ENCODE results near the gene ORAI3.

Gene ORAI3

DNA sequence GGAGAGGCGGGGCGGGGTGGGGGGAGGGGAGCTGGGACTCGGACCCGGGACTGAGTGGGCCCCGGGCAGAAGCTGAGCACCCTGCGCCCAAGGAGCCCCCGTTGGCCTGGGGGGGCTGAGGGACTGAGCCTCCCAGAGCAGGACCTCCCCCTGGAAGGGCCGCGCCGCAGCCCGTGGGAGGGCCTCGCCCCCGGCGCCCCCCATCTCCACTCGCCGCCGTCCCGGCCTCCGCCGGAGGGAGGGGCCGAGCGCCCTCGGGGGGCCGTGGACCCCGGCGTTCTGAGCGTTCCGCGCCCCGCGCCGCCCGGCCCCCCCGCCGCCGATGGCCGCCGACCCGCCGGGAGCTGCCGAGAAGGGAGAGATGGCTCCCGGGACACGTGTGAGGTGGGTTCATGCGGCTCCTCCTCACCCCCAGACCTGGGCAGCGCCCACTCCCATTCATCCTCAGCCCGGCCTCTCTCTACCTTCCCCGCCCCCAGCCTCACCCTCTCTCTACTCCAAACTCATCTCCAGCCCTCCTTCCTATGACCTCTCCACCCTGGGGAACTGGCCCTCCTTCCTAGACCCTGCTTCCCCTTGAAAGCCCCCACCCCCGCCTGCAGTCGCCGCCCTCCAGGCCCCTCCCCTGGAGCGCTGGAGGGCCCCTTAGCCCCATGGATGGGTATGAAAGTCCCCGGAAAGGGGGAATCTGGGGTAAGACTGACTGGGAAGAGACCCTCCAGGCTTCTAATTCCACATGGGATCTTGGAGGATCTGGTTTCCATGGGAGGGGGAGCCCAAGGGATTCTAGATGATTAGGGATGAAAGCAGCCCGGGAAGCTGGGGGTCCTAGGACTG is 24.6 kb upstream of the ORAI3 start:
- Histone ChIP-seq H3K4me3 (ENCODE audit: low read depth in 1 of 2, low read length in 2 of 2) (peak overlapping the region; percentile 33 to 64), H3K27ac (ENCODE audit: low read depth, low read length) (no peak overlapping the region), H3K4me1 (ENCODE audit: control insufficient read depth in 1 of 2, insufficient read depth in 2 of 2, low read length in 2 of 2) (peaks cover 7 to 12% of the 10 kb centered on the region in 2 donors), H3K36me3 (ENCODE audit: control insufficient read depth in 1 of 2, insufficient read depth in 2 of 2, low read length in 2 of 2) (peaks cover 4 to 6% of the 10 kb centered on the region in 2 donors), H3K9me3 (ENCODE audit: control insufficient read depth in 1 of 2, low read length in 2 of 2) (no peaks in the 10 kb centered on the region), H3K9ac (ENCODE audit: low read depth in 1 of 2, low read length in 2 of 2) (peak overlapping the region; percentile 16 to 43), H3K27me3 (ENCODE audit: control insufficient read depth in 1 of 2, insufficient read depth in 2 of 2, low read length in 2 of 2) (no peaks in the 10 kb centered on the region)

DNA sequence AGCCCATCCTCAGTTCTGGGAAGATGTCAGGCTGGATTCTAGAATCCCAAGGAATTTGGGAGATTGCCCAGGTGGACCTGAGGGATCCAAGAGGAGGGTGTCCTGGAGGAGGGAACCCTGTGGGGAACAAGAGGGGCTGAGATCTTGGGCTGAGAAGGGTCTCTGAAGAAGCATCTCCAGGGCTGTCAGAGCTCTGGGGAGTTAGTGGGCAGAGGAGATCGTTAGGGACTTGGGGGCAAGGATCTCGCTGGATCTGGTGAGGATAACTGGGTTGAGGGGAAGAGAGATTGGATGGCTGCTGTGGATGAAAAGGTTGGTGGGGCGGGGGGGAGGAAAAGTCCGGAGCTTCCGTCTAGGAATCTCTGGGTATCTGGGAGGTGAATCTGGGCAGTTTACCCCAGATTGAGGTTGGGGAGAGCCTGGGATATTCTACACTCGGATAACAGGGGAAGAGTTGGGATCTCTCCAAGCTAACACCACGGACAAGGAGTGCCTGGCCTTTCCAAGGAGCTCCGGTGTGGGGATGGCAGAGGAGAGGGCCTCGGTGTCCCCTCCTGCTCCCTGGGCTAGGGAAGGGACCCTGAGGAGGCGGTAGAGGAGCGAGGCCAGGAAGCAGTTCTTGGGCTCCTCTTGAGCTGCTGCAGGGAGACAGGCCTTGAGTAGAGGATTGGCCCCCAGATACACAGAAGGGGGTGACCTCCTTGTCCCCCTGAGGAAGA is 23.8 kb upstream of the ORAI3 start:
- Histone ChIP-seq H3K9ac (ENCODE audit: low read depth in 1 of 2, low read length in 2 of 2) (peak overlapping the region in 1 of 2 donors; percentile 16), H3K36me3 (ENCODE audit: control insufficient read depth in 1 of 2, insufficient read depth in 2 of 2, low read length in 2 of 2) (peaks cover 4 to 8% of the 10 kb centered on the region in 2 donors), H3K4me1 (ENCODE audit: control insufficient read depth in 1 of 2, insufficient read depth in 2 of 2, low read length in 2 of 2) (peaks cover 7 to 12% of the 10 kb centered on the region in 2 donors), H3K4me3 (ENCODE audit: low read depth in 1 of 2, low read length in 2 of 2) (peak overlapping the region; percentile 33 to 64), H3K9me3 (ENCODE audit: control insufficient read depth in 1 of 2, low read length in 2 of 2) (no peaks in the 10 kb centered on the region), H3K27me3 (ENCODE audit: control insufficient read depth in 1 of 2, insufficient read depth in 2 of 2, low read length in 2 of 2) (no peaks in the 10 kb centered on the region), H3K27ac (ENCODE audit: low read depth, low read length) (no peak overlapping the region)

DNA sequence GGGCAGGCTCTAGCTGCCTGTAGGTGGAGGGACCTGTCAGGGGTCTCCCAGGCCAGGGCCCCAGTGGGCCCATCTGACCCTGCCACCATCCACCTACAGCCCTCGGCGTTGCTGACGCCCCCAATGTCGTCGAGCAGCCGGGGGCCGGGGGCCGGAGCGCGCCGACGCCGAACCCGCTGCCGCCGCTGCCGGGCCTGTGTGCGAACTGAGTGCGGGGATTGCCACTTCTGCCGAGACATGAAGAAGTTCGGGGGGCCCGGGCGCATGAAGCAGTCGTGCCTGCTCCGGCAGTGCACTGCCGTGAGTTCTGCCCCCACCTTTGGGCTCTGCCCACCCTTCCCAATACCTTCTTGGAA is 23.3 kb upstream of the ORAI3 start:
- no peak overlapping the region for H3K9ac ChIP-seq (ENCODE audit: low read depth in 1 of 2, low read length in 2 of 2)
- no peak overlapping the region for H3K27ac ChIP-seq (ENCODE audit: low read depth, low read length)
- H3K4me3 ChIP-seq (ENCODE audit: low read depth in 1 of 2, low read length in 2 of 2): no peak overlapping the region
- no peaks in the 10 kb centered on the region for H3K9me3 ChIP-seq (ENCODE audit: control insufficient read depth in 1 of 2, low read length in 2 of 2)
- H3K27me3 ChIP-seq (ENCODE audit: control insufficient read depth in 1 of 2, insufficient read depth in 2 of 2, low read length in 2 of 2): no peaks in the 10 kb centered on the region
- peaks cover 4 to 13% of the 10 kb centered on the region in 2 donors for H3K36me3 ChIP-seq (ENCODE audit: control insufficient read depth in 1 of 2, insufficient read depth in 2 of 2, low read length in 2 of 2)
- peaks cover 7 to 12% of the 10 kb centered on the region in 2 donors for H3K4me1 ChIP-seq (ENCODE audit: control insufficient read depth in 1 of 2, insufficient read depth in 2 of 2, low read length in 2 of 2)

GRCh38 chr16:30925995-30926811 is 22.7 kb upstream of the ORAI3 start:
- Histone ChIP-seq H3K4me1 (ENCODE audit: control insufficient read depth in 1 of 2, insufficient read depth in 2 of 2, low read length in 2 of 2) (peaks cover 7 to 12% of the 10 kb centered on the region in 2 donors), H3K36me3 (ENCODE audit: control insufficient read depth in 1 of 2, insufficient read depth in 2 of 2, low read length in 2 of 2) (peaks cover 4 to 19% of the 10 kb centered on the region in 2 donors), H3K9ac (ENCODE audit: low read depth in 1 of 2, low read length in 2 of 2) (no peak overlapping the region), H3K27me3 (ENCODE audit: control insufficient read depth in 1 of 2, insufficient read depth in 2 of 2, low read length in 2 of 2) (no peaks in the 10 kb centered on the region), H3K9me3 (ENCODE audit: control insufficient read depth in 1 of 2, low read length in 2 of 2) (no peaks in the 10 kb centered on the region), H3K27ac (ENCODE audit: low read depth, low read length) (no peak overlapping the region), H3K4me3 (ENCODE audit: low read depth in 1 of 2, low read length in 2 of 2) (no peak overlapping the region)

DNA sequence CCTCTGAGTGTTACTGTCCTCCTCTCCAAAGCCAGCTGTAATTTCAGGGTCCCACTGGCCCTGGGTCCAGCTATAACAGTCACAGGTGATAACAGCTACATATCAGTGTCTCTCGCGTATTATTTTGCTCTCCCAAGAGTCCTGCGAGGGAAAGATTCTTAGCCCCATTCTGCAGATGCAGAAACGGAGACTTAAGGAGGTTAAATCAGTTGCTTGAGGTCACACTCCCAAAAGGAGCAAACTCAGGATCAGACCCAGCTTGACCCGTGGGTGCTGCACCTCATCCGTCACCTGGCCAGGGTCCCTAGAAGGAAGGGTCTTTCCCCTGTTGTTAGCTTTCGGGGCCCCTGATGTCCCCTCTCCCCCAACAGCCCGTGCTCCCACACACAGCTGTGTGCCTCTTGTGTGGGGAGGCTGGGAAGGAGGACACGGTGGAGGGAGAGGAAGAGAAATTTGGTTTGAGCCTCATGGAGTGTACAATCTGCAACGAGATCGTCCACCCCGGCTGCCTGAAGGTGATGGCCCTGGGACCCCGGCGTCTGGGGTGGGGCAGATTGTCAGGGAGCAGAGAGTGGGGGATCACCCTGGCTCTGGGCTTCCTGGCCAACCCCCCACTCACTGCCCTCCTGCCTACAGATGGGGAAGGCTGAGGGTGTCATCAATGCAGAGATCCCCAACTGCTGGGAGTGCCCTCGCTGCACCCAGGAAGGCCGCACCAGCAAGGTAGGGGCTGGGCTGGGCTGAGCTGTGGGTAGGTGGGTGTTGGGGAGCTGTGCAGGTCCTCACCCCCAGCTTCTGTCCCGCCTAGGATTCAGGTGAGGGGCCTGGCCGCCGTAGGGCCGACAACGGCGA is 21.7 kb upstream of the ORAI3 start:
- H3K9me3 ChIP-seq (ENCODE audit: control insufficient read depth in 1 of 2, low read length in 2 of 2): no peaks in the 10 kb centered on the region
- H3K36me3 ChIP-seq (ENCODE audit: control insufficient read depth in 1 of 2, insufficient read depth in 2 of 2, low read length in 2 of 2): peaks cover 8 to 24% of the 10 kb centered on the region in 2 donors
- H3K4me1 ChIP-seq (ENCODE audit: control insufficient read depth in 1 of 2, insufficient read depth in 2 of 2, low read length in 2 of 2): peaks cover 4 to 7% of the 10 kb centered on the region in 2 donors
- H3K27me3 ChIP-seq (ENCODE audit: control insufficient read depth in 1 of 2, insufficient read depth in 2 of 2, low read length in 2 of 2): no peaks in the 10 kb centered on the region
- no peak overlapping the region for H3K4me3 ChIP-seq (ENCODE audit: low read depth in 1 of 2, low read length in 2 of 2)
- no peak overlapping the region for H3K9ac ChIP-seq (ENCODE audit: low read depth in 1 of 2, low read length in 2 of 2)
- H3K27ac ChIP-seq (ENCODE audit: low read depth, low read length): no peak overlapping the region

DNA sequence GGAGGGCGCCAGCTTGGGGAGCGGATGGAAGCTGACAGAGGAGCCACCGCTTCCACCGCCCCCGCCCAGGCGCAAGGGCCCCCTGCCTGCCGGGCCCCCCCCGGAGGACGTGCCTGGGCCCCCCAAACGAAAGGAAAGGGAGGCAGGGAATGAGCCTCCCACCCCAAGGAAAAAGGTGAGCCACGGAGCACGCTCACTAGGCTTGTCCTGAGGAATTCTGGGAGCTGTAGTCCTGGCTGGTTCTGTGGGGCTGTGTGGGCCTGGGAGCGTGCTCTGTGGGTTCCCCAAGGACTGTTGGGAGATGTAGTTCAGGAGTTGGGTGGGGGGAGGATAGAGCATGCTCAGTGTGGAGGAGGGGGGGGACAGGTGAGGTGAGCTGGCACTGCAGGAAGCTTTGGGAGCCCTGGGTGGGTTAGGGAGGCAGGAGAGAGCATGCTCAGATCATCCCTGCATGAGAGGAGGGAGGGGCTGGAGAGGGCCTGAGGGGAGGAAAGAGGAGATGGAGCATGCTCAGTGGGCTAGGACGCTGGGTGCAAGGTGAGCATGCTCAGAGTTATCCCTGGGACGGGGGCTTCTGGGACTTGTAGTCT is 21.0 kb upstream of the ORAI3 start:
- no peak overlapping the region for H3K27ac ChIP-seq (ENCODE audit: low read depth, low read length)
- H3K4me3 ChIP-seq (ENCODE audit: low read depth in 1 of 2, low read length in 2 of 2): no peak overlapping the region
- no peak overlapping the region for H3K9ac ChIP-seq (ENCODE audit: low read depth in 1 of 2, low read length in 2 of 2)
- no peaks in the 10 kb centered on the region for H3K27me3 ChIP-seq (ENCODE audit: control insufficient read depth in 1 of 2, insufficient read depth in 2 of 2, low read length in 2 of 2)
- no peaks in the 10 kb centered on the region for H3K9me3 ChIP-seq (ENCODE audit: control insufficient read depth in 1 of 2, low read length in 2 of 2)
- H3K4me1 ChIP-seq (ENCODE audit: control insufficient read depth in 1 of 2, insufficient read depth in 2 of 2, low read length in 2 of 2): peaks cover 4 to 7% of the 10 kb centered on the region in 2 donors
- H3K36me3 ChIP-seq (ENCODE audit: control insufficient read depth in 1 of 2, insufficient read depth in 2 of 2, low read length in 2 of 2): peaks cover 9 to 30% of the 10 kb centered on the region in 2 donors

- Histone ChIP-seq H3K4me3 (ENCODE audit: low read depth in 1 of 2, low read length in 2 of 2) (no peak overlapping the region), H3K9ac (ENCODE audit: low read depth in 1 of 2, low read length in 2 of 2) (no peak overlapping the region), H3K9me3 (ENCODE audit: control insufficient read depth in 1 of 2, low read length in 2 of 2) (no peaks in the 10 kb centered on the region), H3K27me3 (ENCODE audit: control insufficient read depth in 1 of 2, insufficient read depth in 2 of 2, low read length in 2 of 2) (no peaks in the 10 kb centered on the region), H3K4me1 (ENCODE audit: control insufficient read depth in 1 of 2, insufficient read depth in 2 of 2, low read length in 2 of 2) (peaks cover 4 to 7% of the 10 kb centered on the region in 2 donors), H3K27ac (ENCODE audit: low read depth, low read length) (no peak overlapping the region), H3K36me3 (ENCODE audit: control insufficient read depth in 1 of 2, insufficient read depth in 2 of 2, low read length in 2 of 2) (peaks cover 9 to 30% of the 10 kb centered on the region in 2 donors)
Measured at GRCh38 chr16:30928390-30928789, 20.5 kb upstream of the ORAI3 start.

- Histone ChIP-seq H3K9ac (ENCODE audit: low read depth in 1 of 2, low read length in 2 of 2) (no peak overlapping the region), H3K9me3 (ENCODE audit: control insufficient read depth in 1 of 2, low read length in 2 of 2) (no peaks in the 10 kb centered on the region), H3K36me3 (ENCODE audit: control insufficient read depth in 1 of 2, insufficient read depth in 2 of 2, low read length in 2 of 2) (peaks cover 9 to 30% of the 10 kb centered on the region in 2 donors), H3K4me1 (ENCODE audit: control insufficient read depth in 1 of 2, insufficient read depth in 2 of 2, low read length in 2 of 2) (peaks cover 4 to 7% of the 10 kb centered on the region in 2 donors), H3K4me3 (ENCODE audit: low read depth in 1 of 2, low read length in 2 of 2) (no peak overlapping the region), H3K27me3 (ENCODE audit: control insufficient read depth in 1 of 2, insufficient read depth in 2 of 2, low read length in 2 of 2) (no peaks in the 10 kb centered on the region), H3K27ac (ENCODE audit: low read depth, low read length) (no peak overlapping the region)
Measured at GRCh38 chr16:30929167-30929566, 19.7 kb upstream of the ORAI3 start.

- Histone ChIP-seq H3K4me3 (ENCODE audit: low read depth in 1 of 2, low read length in 2 of 2) (no peak overlapping the region), H3K4me1 (ENCODE audit: control insufficient read depth in 1 of 2, insufficient read depth in 2 of 2, low read length in 2 of 2) (peaks cover under 1 to 5% of the 10 kb centered on the region in 2 donors), H3K36me3 (ENCODE audit: control insufficient read depth in 1 of 2, insufficient read depth in 2 of 2, low read length in 2 of 2) (peaks cover 9 to 37% of the 10 kb centered on the region in 2 donors), H3K9me3 (ENCODE audit: control insufficient read depth in 1 of 2, low read length in 2 of 2) (no peaks in the 10 kb centered on the region), H3K9ac (ENCODE audit: low read depth in 1 of 2, low read length in 2 of 2) (no peak overlapping the region), H3K27ac (ENCODE audit: low read depth, low read length) (no peak overlapping the region), H3K27me3 (ENCODE audit: control insufficient read depth in 1 of 2, insufficient read depth in 2 of 2, low read length in 2 of 2) (no peaks in the 10 kb centered on the region)
Measured at GRCh38 chr16:30930160-30930571, 18.7 kb upstream of the ORAI3 start.
